SK-N-MC (cell line): ENCODE data around the gene ARRDC3.

ENCODE experiments used
- EZH2 ChIP-seq: fragments of 200-600 bp; sonication (generic); IDR thresholded peaks from one replicate; pipeline ENCODE4 v1.6.1; 2017; ENCODE audit warnings: antibody characterized with exemption
- POLR2AphosphoS5 ChIP-seq: IDR thresholded peaks from 2 replicates; pipeline ENCODE4 v1.6.1; 2012; ENCODE audit warnings: mild to moderate bottlenecking, low read depth, low read length, borderline replicate concordance

DNA sequence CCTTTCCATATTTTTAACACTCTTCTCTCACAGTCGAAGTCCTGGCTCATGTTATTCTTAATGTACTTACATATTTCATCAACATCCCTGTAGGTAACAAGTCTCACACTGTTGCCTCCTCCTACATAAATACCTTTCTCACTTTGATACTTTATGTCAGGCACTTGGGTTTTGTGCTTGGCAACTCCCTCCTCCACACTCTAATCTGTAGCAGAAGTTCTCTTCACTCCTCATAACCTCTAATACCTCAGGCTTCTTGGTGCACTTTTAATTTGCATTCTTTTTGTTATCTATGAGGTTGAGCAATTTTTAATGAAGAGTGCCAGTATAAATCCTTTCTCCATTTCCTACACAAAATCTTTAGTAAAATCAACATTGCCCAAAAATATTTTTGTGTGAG is 24.1 kb upstream of the ARRDC3 start:
- TF ChIP-seq POLR2AphosphoS5 (no peak), EZH2 (no peak)
